Measurements from ENCODE around the gene AKT3. TPM values are rescaled to one million over a fixed set of nuclear protein-coding genes. Genes with fewer than 3 reads are reported as not detected.
A peak's percentile ranks its signal among the peaks of the same experiment; 100 is the strongest.

AKT3 gene
- total and polyA plus RNA-seq, 3 experiments from 2014 or later: 4.3 to 49.6 (median 47.3) TPM

- Histone ChIP-seq H3K4me1 (ENCODE audit: insufficient read depth, low read length) (no peaks in the 10 kb centered on the region), H3K9me3 (ENCODE audit: low read length) (no peaks in the 10 kb centered on the region), H3K4me3 (ENCODE audit: low read length) (no peak overlapping the region), H3K27ac (ENCODE audit: low read depth, low read length) (no peak overlapping the region), H3K36me3 (ENCODE audit: insufficient read depth, low read length) (peaks cover 3% of the 10 kb centered on the region), H3K27me3 (ENCODE audit: insufficient read depth, low read length, poor library complexity, severe bottlenecking) (no peaks in the 10 kb centered on the region)
- DNase-seq: no peak
- Mint-ChIP-seq H3K36me3 (peaks cover 23 to 63% (median 31%) of the 10 kb centered on the region in 3 donors), H3K4me1 (peaks cover 0 to 6% (median 5%) of the 10 kb centered on the region in 3 donors), H3K4me3 (no peak overlapping the region), H3K27me3 (no peaks in the 10 kb centered on the region), H3K27ac (no peak overlapping the region), H3K9me3 (peaks cover 0 to 13% (median 3%) of the 10 kb centered on the region in 5 donors)
- ChIA-PET CTCF (no interaction called here), POLR2A (no interaction called here)
Measured at GRCh38 chr1:243646841-243647240, 203.2 kb downstream of the AKT3 start.

GRCh38 chr1:243645281-243645680 lies 204.8 kb downstream of the AKT3 start:
- H3K27ac ChIP-seq (ENCODE audit: low read depth, low read length): no peak overlapping the region
- Mint-ChIP-seq H3K36me3 (peaks cover 15 to 60% (median 15%) of the 10 kb centered on the region in 3 donors), H3K27ac (no peak overlapping the region), H3K4me3 (no peak overlapping the region), H3K4me1 (peaks cover 4 to 8% (median 7%) of the 10 kb centered on the region in 3 donors), H3K9me3 (peaks cover 0 to 3% (median 0%) of the 10 kb centered on the region in 5 donors), H3K27me3 (no peaks in the 10 kb centered on the region)
- no peak overlapping the region for H3K4me3 ChIP-seq (ENCODE audit: low read length)
- no peak for DNase-seq
- H3K4me1 ChIP-seq (ENCODE audit: insufficient read depth, low read length): no peaks in the 10 kb centered on the region
- no peaks in the 10 kb centered on the region for H3K9me3 ChIP-seq (ENCODE audit: low read length)
- POLR2A ChIA-PET: no interaction called here
- H3K36me3 ChIP-seq (ENCODE audit: insufficient read depth, low read length): peaks cover 3% of the 10 kb centered on the region
- H3K27me3 ChIP-seq (ENCODE audit: insufficient read depth, low read length, poor library complexity, severe bottlenecking): no peaks in the 10 kb centered on the region
- CTCF ChIA-PET: no interaction called here

- no peaks in the 10 kb centered on the region for H3K9me3 ChIP-seq (ENCODE audit: low read length)
Measured at GRCh38 chr1:243642936-243643335, 207.1 kb downstream of the AKT3 start.

GRCh38 chr1:243639027-243639658 lies 210.9 kb downstream of the AKT3 start:
- Mint-ChIP-seq H3K9me3 (peaks cover 0 to 2% (median 0%) of the 10 kb centered on the region in 5 donors), H3K4me1 (peaks cover 16 to 32% (median 24%) of the 10 kb centered on the region in 3 donors), H3K27ac (no peak overlapping the region), H3K27me3 (no peaks in the 10 kb centered on the region), H3K4me3 (no peak overlapping the region), H3K36me3 (peaks cover 14 to 57% (median 16%) of the 10 kb centered on the region in 3 donors)
- Histone ChIP-seq H3K27ac (ENCODE audit: low read depth, low read length) (no peak overlapping the region), H3K36me3 (ENCODE audit: insufficient read depth, low read length) (no peaks in the 10 kb centered on the region), H3K27me3 (ENCODE audit: insufficient read depth, low read length, poor library complexity, severe bottlenecking) (no peaks in the 10 kb centered on the region), H3K4me3 (ENCODE audit: low read length) (no peak overlapping the region), H3K9me3 (ENCODE audit: low read length) (no peaks in the 10 kb centered on the region), H3K4me1 (ENCODE audit: insufficient read depth, low read length) (no peaks in the 10 kb centered on the region)
- POLR2A ChIA-PET: no interaction called here
- no peak for DNase-seq
- CTCF ChIA-PET: no interaction called here

More at GRCh38 chr1:243642936-243643335, 207.1 kb downstream of the AKT3 start:
- Mint-ChIP-seq H3K4me1 (peaks cover 18 to 23% (median 21%) of the 10 kb centered on the region in 3 donors), H3K27me3 (no peaks in the 10 kb centered on the region), H3K9me3 (peaks cover 0 to 2% (median 0%) of the 10 kb centered on the region in 5 donors), H3K27ac (peak overlapping the region in 1 of 8 donors; percentile 66), H3K4me3 (no peak overlapping the region), H3K36me3 (peaks cover 20 to 70% (median 24%) of the 10 kb centered on the region in 3 donors)
- Histone ChIP-seq H3K27me3 (ENCODE audit: insufficient read depth, low read length, poor library complexity, severe bottlenecking) (no peaks in the 10 kb centered on the region), H3K27ac (ENCODE audit: low read depth, low read length) (no peak overlapping the region), H3K36me3 (ENCODE audit: insufficient read depth, low read length) (peaks cover 3% of the 10 kb centered on the region), H3K4me3 (ENCODE audit: low read length) (no peak overlapping the region), H3K4me1 (ENCODE audit: insufficient read depth, low read length) (no peaks in the 10 kb centered on the region)
- no peak for DNase-seq
- POLR2A ChIA-PET: no interaction called here
- CTCF ChIA-PET: no interaction called here

- no peak for DNase-seq
- no peaks in the 10 kb centered on the region for H3K27me3 ChIP-seq (ENCODE audit: insufficient read depth, low read length, poor library complexity, severe bottlenecking)
- H3K4me3 ChIP-seq (ENCODE audit: low read length): no peak overlapping the region
- no peak overlapping the region for H3K27ac ChIP-seq (ENCODE audit: low read depth, low read length)
- ChIA-PET POLR2A (no interaction called here), CTCF (no interaction called here)
- H3K36me3 ChIP-seq (ENCODE audit: insufficient read depth, low read length): no peaks in the 10 kb centered on the region
- H3K4me1 ChIP-seq (ENCODE audit: insufficient read depth, low read length): no peaks in the 10 kb centered on the region
- H3K9me3 ChIP-seq (ENCODE audit: low read length): no peaks in the 10 kb centered on the region
- H3K9me3 Mint-ChIP-seq: peaks cover 0 to 2% (median 0%) of the 10 kb centered on the region in 5 donors
- peak overlapping the region in 5 of 8 donors; percentile 38 to 90 (median 69) for H3K27ac Mint-ChIP-seq
- H3K4me3 Mint-ChIP-seq: no peak overlapping the region
- peaks cover 14 to 57% (median 19%) of the 10 kb centered on the region in 3 donors for H3K36me3 Mint-ChIP-seq
- H3K27me3 Mint-ChIP-seq: no peaks in the 10 kb centered on the region
- peaks cover 16 to 32% (median 24%) of the 10 kb centered on the region in 3 donors for H3K4me1 Mint-ChIP-seq
Measured at GRCh38 chr1:243638186-243638585, 211.9 kb downstream of the AKT3 start.

- H3K27ac Mint-ChIP-seq: no peak overlapping the region
- Histone ChIP-seq H3K27ac (ENCODE audit: low read depth, low read length) (no peak overlapping the region), H3K4me3 (ENCODE audit: low read length) (no peak overlapping the region), H3K4me1 (ENCODE audit: insufficient read depth, low read length) (no peaks in the 10 kb centered on the region), H3K9me3 (ENCODE audit: low read length) (no peaks in the 10 kb centered on the region), H3K27me3 (ENCODE audit: insufficient read depth, low read length, poor library complexity, severe bottlenecking) (no peaks in the 10 kb centered on the region), H3K36me3 (ENCODE audit: insufficient read depth, low read length) (peaks cover 2% of the 10 kb centered on the region)
- H3K27me3 Mint-ChIP-seq: no peaks in the 10 kb centered on the region
- H3K36me3 Mint-ChIP-seq: peaks cover 39 to 83% (median 70%) of the 10 kb centered on the region in 3 donors
- ChIA-PET POLR2A (no interaction called here), CTCF (no interaction called here)
- DNase-seq: no peak
- H3K4me3 Mint-ChIP-seq: no peak overlapping the region
- H3K4me1 Mint-ChIP-seq: no peaks in the 10 kb centered on the region
- peaks cover 0 to 10% (median 0%) of the 10 kb centered on the region in 5 donors for H3K9me3 Mint-ChIP-seq
Measured at GRCh38 chr1:243628476-243628907, 221.6 kb downstream of the AKT3 start.

- Mint-ChIP-seq H3K4me3 (no peak overlapping the region), H3K27ac (no peak overlapping the region), H3K27me3 (no peaks in the 10 kb centered on the region), H3K4me1 (peaks cover 14 to 32% (median 16%) of the 10 kb centered on the region in 3 donors), H3K36me3 (peaks cover 39 to 76% (median 72%) of the 10 kb centered on the region in 3 donors), H3K9me3 (peaks cover 0 to 12% (median 4%) of the 10 kb centered on the region in 5 donors)
- Histone ChIP-seq H3K27me3 (ENCODE audit: insufficient read depth, low read length, poor library complexity, severe bottlenecking) (no peaks in the 10 kb centered on the region), H3K4me3 (ENCODE audit: low read length) (no peak overlapping the region), H3K27ac (ENCODE audit: low read depth, low read length) (no peak overlapping the region), H3K36me3 (ENCODE audit: insufficient read depth, low read length) (peaks cover 4% of the 10 kb centered on the region), H3K9me3 (ENCODE audit: low read length) (no peaks in the 10 kb centered on the region), H3K4me1 (ENCODE audit: insufficient read depth, low read length) (no peaks in the 10 kb centered on the region)
- no peak for DNase-seq
- CTCF ChIA-PET: interaction anchor here (1.4 kb wide), 1 partner anchor 8 kb away, joined by 3 read pairs; no protein-coding TSS in a partner anchor
- POLR2A ChIA-PET: no interaction called here
Measured at GRCh38 chr1:243623841-243624240, 226.2 kb downstream of the AKT3 start.

- H3K9me3 Mint-ChIP-seq: peaks cover 0 to 12% (median 4%) of the 10 kb centered on the region in 5 donors
- H3K4me1 ChIP-seq (ENCODE audit: insufficient read depth, low read length): no peaks in the 10 kb centered on the region
- DNase-seq: no peak
- CTCF ChIA-PET: no interaction called here
- POLR2A ChIA-PET: no interaction called here
- H3K36me3 Mint-ChIP-seq: peaks cover 38 to 58% (median 57%) of the 10 kb centered on the region in 3 donors
- no peaks in the 10 kb centered on the region for H3K27me3 Mint-ChIP-seq
- H3K36me3 ChIP-seq (ENCODE audit: insufficient read depth, low read length): peaks cover 4% of the 10 kb centered on the region
- H3K27me3 ChIP-seq (ENCODE audit: insufficient read depth, low read length, poor library complexity, severe bottlenecking): no peaks in the 10 kb centered on the region
- no peaks in the 10 kb centered on the region for H3K9me3 ChIP-seq (ENCODE audit: low read length)
- H3K27ac Mint-ChIP-seq: peak overlapping the region in 1 of 8 donors; percentile 5
- H3K27ac ChIP-seq (ENCODE audit: low read depth, low read length): no peak overlapping the region
- H3K4me1 Mint-ChIP-seq: peaks cover 25 to 47% (median 26%) of the 10 kb centered on the region in 3 donors
- no peak overlapping the region for H3K4me3 ChIP-seq (ENCODE audit: low read length)
- no peak overlapping the region for H3K4me3 Mint-ChIP-seq
Measured at GRCh38 chr1:243621973-243622372, 228.1 kb downstream of the AKT3 start.

Data from CD8-positive, alpha-beta memory T cell (primary cell).